Esophagus squamous epithelium (tissue), 5 donors: Measurements from ENCODE around the gene RTN4R. TPM values are rescaled to one million over a fixed set of nuclear protein-coding genes. Genes with fewer than 3 reads are reported as not detected.
"Not testable (repeated sequence)": the region's sequence is repeated elsewhere in the genome, so short reads cannot be mapped to it uniquely, and the experiment has no call there.

ENCODE experiments used
- DNase-seq: peaks from one replicate; lab custom pipeline; 2025; lab: John Stamatoyannopoulos, UW
- H3K27ac ChIP-seq, 4 donors: fragments of 200-600 bp; sonication (generic); one replicate each; pipeline ENCODE4 v1.5.1; 2016 to 2019; ENCODE audit warnings: mild to moderate bottlenecking in 1 of 4
- H3K27me3 ChIP-seq, 4 donors: fragments of 200-600 bp; sonication (generic); 1 replicate in 3 of 4; 2 replicates in 1 of 4; pipeline versions ENCODE4 v1.5.1 to v1.6.0; 2017 to 2021; ENCODE audit warnings: antibody characterized with exemption in 1 of 4
- H3K36me3 ChIP-seq, 3 donors: fragments of 200-600 bp; sonication (generic); one replicate each; pipeline ENCODE4 v1.5.1; 2016 to 2019
- H3K4me1 ChIP-seq, 3 donors: fragments of 200-600 bp; sonication (generic); one replicate each; pipeline ENCODE4 v1.5.1; 2017 to 2019
- H3K4me3 ChIP-seq, 4 donors: fragments of 200-600 bp; sonication (generic); 1 replicate in 3 of 4; 2 replicates in 1 of 4; pipeline ENCODE4 v1.5.1; 2016 to 2019; ENCODE audit warnings: mild to moderate bottlenecking in 2 of 4, moderate library complexity in 1 of 4
- H3K9me3 ChIP-seq, 3 donors: fragments of 200-600 bp; sonication (generic); one replicate each; pipeline ENCODE4 v1.5.1; 2016 to 2019
- POLR2A ChIP-seq, 4 donors: fragments of 450-650 bp; IDR thresholded peaks; one replicate each; pipeline ENCODE4 v1.6.1; 2017; ENCODE audit warnings: antibody characterized with exemption in 4 of 4, mild to moderate bottlenecking in 4 of 4, moderate library complexity in 3 of 4
- WGBS, 2 donors: methylation state at CpG; one replicate each; pipeline ENCODE4 v1.1.5; 2018; 5-methylcytosine and 5-hydroxymethylcytosine counted together
- intact Hi-C: fragments of 100-400 bp; cut with DNase I; formaldehyde crosslinking; loops from one replicate; pipeline ENCODE4 v1.15.0; 2022
- total RNA-seq, 4 donors: library from RNA; depleted of rRNA; stranded (reverse); fragments of >200 nt; gene quantifications; one replicate each; pipeline ENCODE4 v1.1.0, GENCODE V29; 2016
- TF ChIP-seq, protein P1 (sequence below), 6 experiments: fragments of 450-650 bp in 4 of 6; fragments of 200-600 bp in 2 of 6; sonication (generic) in 2 of 6; IDR thresholded peaks; one replicate each; pipeline ENCODE4 v1.5.1; 2016 to 2019; ENCODE audit warnings: antibody characterized with exemption in 6 of 6, mild to moderate bottlenecking in 4 of 6, moderate library complexity in 4 of 6
- donor health status: DM: yes; HTN: yes; CAD: no.

The RTN4R gene
- total RNA-seq, 4 donors from 2014 or later = 0.97 to 3.9 (median 2.5) TPM

DNA sequence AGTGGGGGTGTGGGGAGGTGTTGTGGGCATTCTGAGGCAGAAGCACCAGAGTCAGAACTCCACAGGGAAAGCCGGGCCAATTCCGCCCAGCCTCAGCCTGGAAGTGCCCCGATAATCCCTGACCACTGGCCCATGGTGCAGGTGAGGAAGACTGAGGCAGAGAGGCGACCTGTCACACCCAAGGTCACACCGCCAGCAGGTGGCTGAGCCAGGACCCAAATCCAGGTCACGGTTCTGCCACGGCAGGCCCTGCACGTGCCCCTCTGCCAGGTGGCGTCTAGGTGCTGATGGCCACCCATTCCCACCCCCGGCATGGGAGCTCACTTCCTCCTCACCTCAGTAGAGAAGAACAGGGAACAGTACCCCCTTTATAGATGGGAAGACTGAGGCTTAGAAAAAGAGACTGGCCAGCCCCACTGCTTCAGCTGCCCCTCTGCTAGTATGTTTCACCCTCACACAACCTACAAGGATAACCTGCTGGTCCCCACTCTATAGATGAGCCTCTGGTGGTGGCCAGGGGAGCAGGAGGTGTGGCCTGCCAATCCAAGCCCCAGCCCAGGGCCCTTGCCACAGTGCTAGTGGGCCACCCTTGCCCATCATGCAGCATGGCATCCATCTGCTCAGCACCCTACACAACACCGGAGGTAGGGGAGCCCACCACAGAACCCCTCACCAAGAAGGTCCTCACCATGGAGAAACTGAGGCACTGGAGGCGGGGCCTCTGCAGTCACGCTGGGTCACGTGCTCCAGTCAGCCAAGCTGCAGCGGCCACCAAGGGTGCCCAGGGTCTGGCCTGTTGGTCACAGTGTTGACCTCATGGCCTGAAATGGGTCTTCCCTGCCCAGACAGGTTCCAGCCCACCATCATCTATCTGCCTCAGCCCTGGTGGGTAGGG, 2.1 kb downstream of the RTN4R start:
- Histone ChIP-seq H3K27me3 (peaks cover 0 to 16% (median 0%) of the 10 kb centered on the region in 4 donors), H3K4me1 (peaks cover 7 to 18% (median 17%) of the 10 kb centered on the region in 3 donors)
- DNase-seq, intact Hi-C loops, H3K4me3 ChIP-seq, H3K9me3 ChIP-seq, H3K27ac ChIP-seq, H3K36me3 ChIP-seq: not testable (repeated sequence)
- 95% methylated on average over 4 of the region's 15 CpGs; no CpG with 5 or more reads in 1 of the 2 donors for WGBS, 2 donors

DNA sequence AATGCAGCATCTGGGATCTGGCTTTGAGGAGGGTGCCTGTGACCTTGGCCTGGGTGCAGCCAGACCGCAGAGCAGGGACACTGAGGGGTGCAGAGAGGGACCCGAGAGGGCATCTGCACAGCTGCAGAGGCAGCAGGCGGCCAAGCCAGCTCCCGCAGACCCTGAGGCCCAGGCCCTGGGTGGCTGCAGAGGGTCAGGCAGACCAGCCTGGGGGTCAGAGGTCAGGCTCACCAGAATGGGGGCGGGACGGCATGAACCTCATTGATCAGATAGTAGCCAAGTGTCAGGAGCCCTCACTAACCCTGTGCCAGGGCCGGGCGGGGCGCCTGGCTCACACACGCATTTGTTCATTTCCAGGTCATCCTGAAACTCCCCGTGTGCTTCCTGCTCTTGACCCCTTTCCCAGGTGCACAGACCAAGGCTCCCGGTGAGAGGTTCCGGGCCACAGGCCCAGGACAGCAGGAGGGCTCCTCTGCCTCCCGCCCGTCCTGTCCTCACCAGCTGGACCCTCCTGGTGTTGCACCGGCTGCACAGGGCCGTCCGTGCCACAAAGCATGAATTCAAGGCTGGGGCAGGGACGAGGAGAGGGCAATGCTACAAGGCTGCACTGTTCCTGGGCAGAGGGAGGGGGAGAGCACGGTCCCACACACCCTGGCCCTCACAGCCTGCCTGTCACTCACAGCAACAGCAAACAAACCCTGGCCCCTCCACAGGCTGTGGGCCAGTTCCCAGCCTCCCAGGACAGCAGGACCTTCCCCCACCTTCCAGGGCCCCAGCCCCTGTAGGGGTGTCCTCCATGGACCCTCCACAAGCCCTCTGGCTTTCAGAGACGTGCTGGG, 3.3 kb downstream of the RTN4R start:
- Histone ChIP-seq H3K4me1 (peaks cover 7 to 18% (median 17%) of the 10 kb centered on the region in 3 donors), H3K4me3 (no peak overlapping the region), H3K9me3 (no peaks in the 10 kb centered on the region), H3K27ac (no peak overlapping the region), H3K36me3 (no peaks in the 10 kb centered on the region), H3K27me3 (peaks cover 0 to 14% (median 0%) of the 10 kb centered on the region in 4 donors)
- intact Hi-C loops = no loop called here
- 69 to 84% methylated on average over 5 to 13 of the region's 21 CpGs for WGBS, 2 donors
- TF ChIP-seq POLR2A (IDR thresholded peaks at IDR 0.05) = no peak
- TF ChIP-seq, protein P1, sequence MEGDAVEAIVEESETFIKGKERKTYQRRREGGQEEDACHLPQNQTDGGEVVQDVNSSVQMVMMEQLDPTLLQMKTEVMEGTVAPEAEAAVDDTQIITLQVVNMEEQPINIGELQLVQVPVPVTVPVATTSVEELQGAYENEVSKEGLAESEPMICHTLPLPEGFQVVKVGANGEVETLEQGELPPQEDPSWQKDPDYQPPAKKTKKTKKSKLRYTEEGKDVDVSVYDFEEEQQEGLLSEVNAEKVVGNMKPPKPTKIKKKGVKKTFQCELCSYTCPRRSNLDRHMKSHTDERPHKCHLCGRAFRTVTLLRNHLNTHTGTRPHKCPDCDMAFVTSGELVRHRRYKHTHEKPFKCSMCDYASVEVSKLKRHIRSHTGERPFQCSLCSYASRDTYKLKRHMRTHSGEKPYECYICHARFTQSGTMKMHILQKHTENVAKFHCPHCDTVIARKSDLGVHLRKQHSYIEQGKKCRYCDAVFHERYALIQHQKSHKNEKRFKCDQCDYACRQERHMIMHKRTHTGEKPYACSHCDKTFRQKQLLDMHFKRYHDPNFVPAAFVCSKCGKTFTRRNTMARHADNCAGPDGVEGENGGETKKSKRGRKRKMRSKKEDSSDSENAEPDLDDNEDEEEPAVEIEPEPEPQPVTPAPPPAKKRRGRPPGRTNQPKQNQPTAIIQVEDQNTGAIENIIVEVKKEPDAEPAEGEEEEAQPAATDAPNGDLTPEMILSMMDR (IDR thresholded peaks at IDR 0.05) = no peak
- no peak for DNase-seq

GRCh38 chr22:20263404-20264281, 4.5 kb downstream of the RTN4R start:
- 85 to 92% methylated on average over 2 to 9 of the region's 17 CpGs for WGBS, 2 donors
- H3K4me1 ChIP-seq = peaks cover 7 to 17% (median 17%) of the 10 kb centered on the region in 3 donors
- H3K36me3 ChIP-seq, H3K9me3 ChIP-seq, H3K4me3 ChIP-seq, DNase-seq, H3K27ac ChIP-seq, intact Hi-C loops: not testable (repeated sequence)
- peaks cover 0 to 11% (median 0%) of the 10 kb centered on the region in 4 donors for H3K27me3 ChIP-seq

- Histone ChIP-seq H3K27me3 (peaks cover 0 to 8% (median 0%) of the 10 kb centered on the region in 4 donors), H3K9me3 (no peaks in the 10 kb centered on the region), H3K27ac (no peak overlapping the region), H3K4me3 (no peak overlapping the region), H3K36me3 (no peaks in the 10 kb centered on the region), H3K4me1 (peaks cover 6 to 10% (median 10%) of the 10 kb centered on the region in 3 donors)
- TF ChIP-seq, protein P1 (IDR thresholded peaks at IDR 0.05) = no peak
- TF ChIP-seq POLR2A (IDR thresholded peaks at IDR 0.05) = no peak
- DNase-seq = no peak
- intact Hi-C loops = no loop called here
- 72 to 100% methylated on average over 2 of the region's 7 CpGs for WGBS, 2 donors
Measured at GRCh38 chr22:20262582-20263147, 5.5 kb downstream of the RTN4R start.

GRCh38 chr22:20261848-20262581, 6.1 kb downstream of the RTN4R start:
- DNase-seq = no peak
- Histone ChIP-seq H3K4me1 (peaks cover 0 to 4% (median 3%) of the 10 kb centered on the region in 3 donors), H3K4me3 (no peak overlapping the region), H3K27me3 (peaks cover 0 to 2% (median 0%) of the 10 kb centered on the region in 4 donors), H3K27ac (no peak overlapping the region), H3K9me3 (no peaks in the 10 kb centered on the region), H3K36me3 (no peaks in the 10 kb centered on the region)
- TF ChIP-seq, protein P1 (IDR thresholded peaks at IDR 0.05) = no peak
- no peak for TF ChIP-seq POLR2A (IDR thresholded peaks at IDR 0.05)
- WGBS, 2 donors = 81 to 85% methylated on average over 10 to 11 of the region's 14 CpGs
- intact Hi-C loops = no loop called here
